Activated T-cell treated with anti-CD3 and anti-CD28 coated beads, Interleukin-2, amount 50 U/mL, for 4 hours (primary cell): Measurements from ENCODE around the gene ITPRIP. TPM values are rescaled to one million over a fixed set of nuclear protein-coding genes. Genes with fewer than 3 reads are reported as not detected.
A peak's percentile ranks its signal among the peaks of the same experiment; 100 is the strongest.

Experiments
- ATAC-seq, 2 donors: fragments of 200-7000 bp; cut with Tn5 transposase; one replicate each; pipeline ENCODE4 v1.10.0; 2021
- DNase-seq: peaks from one replicate; pipeline ENCODE4 v3.0.0-alpha.2; 2020
- H3K27me3 Mint-ChIP-seq: one replicate; pipeline ENCODE4 v1.8.0; 2021; ENCODE audit warnings: low read depth, mixed read lengths
- H3K36me3 Mint-ChIP-seq: one replicate; pipeline ENCODE4 v1.8.0; 2022; ENCODE audit warnings: mixed read lengths; ENCODE audit not compliant: insufficient read depth
- H3K4me1 Mint-ChIP-seq: one replicate; pipeline ENCODE4 v1.8.0; 2021; ENCODE audit warnings: low read depth, mixed read lengths
- H3K4me3 Mint-ChIP-seq: one replicate; pipeline ENCODE4 v1.8.0; 2021; ENCODE audit warnings: mild to moderate bottlenecking, moderate library complexity, mixed read lengths
- H3K9me3 Mint-ChIP-seq: one replicate; pipeline ENCODE4 v1.8.0; 2021; ENCODE audit warnings: mixed read lengths
- total RNA-seq, 3 donors: library from RNA; stranded (reverse); gene quantifications; one replicate each; pipeline ENCODE4 v1.2.1, GENCODE V29; 2021

Gene ITPRIP
- total RNA-seq, 3 donors from 2014 or later = 18.1 to 21.9 (median 19.5) TPM

DNA sequence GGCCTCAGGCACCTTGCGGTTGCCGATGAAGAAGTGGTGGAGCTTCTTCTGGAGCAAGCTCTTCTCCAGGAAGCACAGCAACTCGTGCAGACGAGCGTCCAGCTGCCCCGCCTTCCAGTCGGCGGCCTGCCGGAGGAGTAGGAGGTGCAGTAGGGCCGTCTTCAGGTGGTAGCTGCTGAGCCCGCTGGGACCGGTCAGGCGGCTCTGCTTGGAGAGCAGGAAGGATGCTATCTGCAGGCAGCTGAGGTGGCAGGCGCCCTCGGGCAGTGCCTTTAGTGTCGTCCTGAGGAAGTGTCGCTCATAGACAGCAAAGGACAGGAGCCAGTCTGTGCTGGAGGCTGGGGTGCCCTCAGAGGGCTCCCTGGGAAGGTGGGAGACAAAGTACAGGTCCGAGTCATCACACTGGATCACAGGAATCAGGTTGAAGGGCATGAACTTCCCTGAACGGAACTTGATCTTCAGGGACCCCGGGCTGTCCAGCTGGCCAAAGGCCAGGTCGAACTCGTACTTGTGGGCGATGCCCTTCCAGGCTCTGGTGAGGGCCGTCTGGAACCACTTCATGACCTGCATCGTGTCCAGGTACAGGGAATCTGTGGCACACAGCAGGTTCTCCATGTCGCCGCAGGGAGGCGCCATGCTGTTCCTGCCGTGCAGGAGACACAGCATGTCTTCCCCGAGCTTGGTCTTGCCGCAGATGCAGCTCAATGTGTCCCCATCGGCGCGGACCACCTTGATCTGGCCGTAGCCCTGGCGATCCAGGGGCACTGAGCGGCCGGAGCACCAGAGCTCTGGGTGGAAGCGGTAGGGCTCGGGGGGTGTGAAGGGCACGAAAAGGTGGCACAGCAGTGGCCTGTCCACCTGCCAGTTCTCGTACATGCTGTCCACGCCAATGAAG, 23.4 kb downstream of the ITPRIP start:
- Mint-ChIP-seq H3K4me1 (peaks cover 40% of the 10 kb centered on the region), H3K9me3 (no peaks in the 10 kb centered on the region), H3K36me3 (peaks cover 20% of the 10 kb centered on the region), H3K4me3 (no peak overlapping the region), H3K27me3 (no peaks in the 10 kb centered on the region)
- no peak for ATAC-seq
- DNase-seq = no peak

DNA sequence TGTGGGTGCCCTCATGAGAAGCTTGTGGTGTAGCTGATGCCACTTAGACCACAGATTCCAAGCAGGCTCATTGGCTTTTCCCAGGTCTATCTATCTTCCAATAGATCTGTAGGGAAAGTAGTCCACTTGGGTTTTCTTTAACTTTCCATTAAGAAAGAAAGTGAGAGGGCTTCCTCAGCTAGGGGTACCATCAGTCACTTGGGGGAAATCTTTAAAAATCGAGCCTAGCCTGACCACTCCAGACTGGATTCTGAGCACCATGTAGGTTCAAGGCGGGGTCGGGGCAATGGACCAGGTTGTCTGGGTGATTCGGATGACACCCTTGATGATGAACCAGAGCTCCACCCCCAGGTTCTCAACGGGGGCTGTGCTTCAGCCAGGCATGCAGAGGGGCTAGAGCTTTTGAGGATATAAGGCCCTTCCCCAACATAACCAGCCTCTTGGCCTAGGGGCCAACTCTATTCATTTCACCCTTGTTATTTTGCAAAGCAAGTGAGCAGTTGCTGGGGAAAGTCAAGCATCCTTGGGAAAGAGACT, 27.0 kb downstream of the ITPRIP start:
- DNase-seq = no peak
- H3K27me3 Mint-ChIP-seq = no peaks in the 10 kb centered on the region
- no peaks in the 10 kb centered on the region for H3K9me3 Mint-ChIP-seq
- ATAC-seq = no peak
- H3K4me3 Mint-ChIP-seq = no peak overlapping the region
- H3K4me1 Mint-ChIP-seq = peaks cover 47% of the 10 kb centered on the region
- peaks cover 20% of the 10 kb centered on the region for H3K36me3 Mint-ChIP-seq

DNA sequence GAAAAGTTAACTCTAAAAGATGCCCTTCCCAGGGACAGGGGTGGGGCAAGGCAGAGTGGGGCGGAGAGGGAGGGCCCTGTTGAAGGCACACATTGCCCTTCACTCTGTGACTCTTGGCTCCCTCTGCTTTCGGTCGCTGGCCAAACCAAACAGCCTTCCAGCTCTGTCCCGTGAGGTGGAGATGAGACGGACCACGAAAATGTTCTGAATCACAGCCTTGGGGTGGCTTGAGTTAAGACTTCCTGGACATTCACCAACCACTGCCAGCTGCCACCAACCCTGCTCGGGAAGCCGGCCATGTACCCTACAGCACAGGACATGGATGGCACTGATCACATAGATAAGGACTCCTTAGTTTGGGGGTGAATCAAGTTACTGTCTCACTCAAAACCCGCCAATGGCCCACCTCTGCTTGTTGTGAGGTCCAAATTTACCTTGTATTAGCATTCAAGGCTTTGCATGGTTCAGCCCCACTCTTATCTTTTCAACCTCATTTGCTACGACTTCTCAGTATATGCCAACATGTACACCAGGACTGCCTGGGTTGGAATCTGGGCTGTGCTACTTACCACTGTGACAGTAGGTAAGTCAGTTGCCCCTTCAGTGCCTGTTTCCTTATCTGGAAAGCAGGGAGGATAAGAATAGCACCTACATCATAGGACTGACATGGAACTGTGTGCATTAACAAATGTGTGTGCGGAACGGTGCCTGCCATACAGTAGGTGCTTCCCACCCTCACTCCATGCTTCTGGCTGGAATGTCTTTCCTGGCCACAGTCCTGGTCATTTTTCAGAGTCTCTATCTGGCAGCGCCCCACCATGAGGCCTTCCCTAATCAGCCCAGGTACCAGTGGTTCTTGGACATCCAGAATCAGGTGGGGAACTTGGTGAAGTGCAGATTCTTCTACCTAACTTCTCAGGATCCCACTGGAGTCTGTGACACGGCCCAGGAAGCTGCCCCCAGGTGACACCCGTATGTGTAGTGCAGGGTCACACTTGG, 28.0 kb downstream of the ITPRIP start:
- DNase-seq (no peak), ATAC-seq (no peak)
- no peaks in the 10 kb centered on the region for H3K27me3 Mint-ChIP-seq
- no peak overlapping the region for H3K4me3 Mint-ChIP-seq
- peaks cover 18% of the 10 kb centered on the region for H3K36me3 Mint-ChIP-seq
- H3K4me1 Mint-ChIP-seq = peaks cover 56% of the 10 kb centered on the region
- H3K9me3 Mint-ChIP-seq = no peaks in the 10 kb centered on the region

DNA sequence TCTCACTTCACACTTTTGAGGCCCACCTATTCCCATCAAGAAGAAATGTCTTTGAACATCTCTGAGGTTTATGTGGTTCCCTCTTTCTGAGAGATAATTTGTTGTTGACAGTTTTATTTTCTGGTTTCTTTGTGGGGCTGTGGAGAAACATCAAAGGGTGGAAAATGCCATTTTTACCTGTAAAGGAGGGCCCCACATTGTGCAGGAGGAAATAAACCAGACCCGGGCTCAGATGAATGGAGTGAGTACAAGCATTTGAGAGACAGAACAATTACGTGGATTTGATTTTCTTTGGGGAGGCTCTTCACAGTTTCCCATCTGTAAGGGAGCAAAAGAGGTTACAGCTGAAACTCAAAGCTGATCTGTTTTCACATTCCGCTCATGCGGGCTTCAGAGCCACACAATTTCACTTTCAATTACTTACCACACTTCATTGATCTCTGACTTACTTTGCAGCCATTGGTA, 29.8 kb downstream of the ITPRIP start:
- ATAC-seq = peak; percentile 73 to 78
- H3K4me3 Mint-ChIP-seq = peak overlapping the region; percentile 19
- H3K27me3 Mint-ChIP-seq = no peaks in the 10 kb centered on the region
- no peaks in the 10 kb centered on the region for H3K9me3 Mint-ChIP-seq
- H3K36me3 Mint-ChIP-seq = peaks cover 14% of the 10 kb centered on the region
- peaks cover 71% of the 10 kb centered on the region for H3K4me1 Mint-ChIP-seq
- DNase-seq = no peak

DNA sequence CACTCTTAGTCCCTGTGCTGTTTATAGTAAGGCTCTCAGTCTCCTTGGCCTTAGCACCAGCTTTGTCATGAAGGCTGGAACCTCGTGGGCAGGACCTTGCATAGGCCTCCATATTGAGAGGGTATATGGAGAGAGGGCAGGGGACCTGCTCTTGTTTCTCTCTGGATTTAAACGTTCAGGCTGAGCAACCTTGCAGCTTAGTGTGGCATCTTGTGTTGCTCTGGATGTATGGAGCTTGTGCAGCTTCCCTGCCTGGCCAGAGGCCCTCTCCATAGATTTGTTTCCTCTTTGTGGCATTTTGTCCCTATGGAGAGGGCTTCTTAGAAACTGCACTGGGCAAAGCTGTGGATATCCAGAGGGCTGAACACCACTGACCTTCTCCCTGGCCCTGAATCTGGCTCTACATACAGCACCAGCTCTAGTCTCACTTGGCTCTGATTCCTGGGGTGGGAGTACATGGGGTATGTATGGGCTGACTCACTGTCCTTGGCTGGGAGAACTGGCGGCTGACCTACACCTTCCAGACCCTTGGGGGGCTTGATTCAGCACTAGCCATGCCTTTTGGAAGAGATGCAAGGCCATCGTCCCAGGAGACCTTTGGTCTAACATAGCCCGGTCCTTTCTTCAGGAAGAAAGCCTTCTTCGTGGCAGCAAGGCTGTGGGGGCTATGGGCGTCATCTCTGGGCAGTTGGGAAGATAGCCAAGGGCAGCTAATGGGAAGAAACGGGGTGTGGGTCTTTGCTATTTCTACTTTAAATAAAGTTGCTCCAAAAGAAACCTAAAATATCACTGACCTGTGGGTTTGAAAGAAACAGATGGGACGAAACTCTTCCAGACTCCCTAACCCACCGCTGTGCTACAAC, 30.5 kb downstream of the ITPRIP start:
- DNase-seq = no peak
- peaks cover 75% of the 10 kb centered on the region for H3K4me1 Mint-ChIP-seq
- no peaks in the 10 kb centered on the region for H3K27me3 Mint-ChIP-seq
- H3K4me3 Mint-ChIP-seq = no peak overlapping the region
- H3K9me3 Mint-ChIP-seq = no peaks in the 10 kb centered on the region
- peaks cover 11% of the 10 kb centered on the region for H3K36me3 Mint-ChIP-seq
- ATAC-seq = no peak

DNA sequence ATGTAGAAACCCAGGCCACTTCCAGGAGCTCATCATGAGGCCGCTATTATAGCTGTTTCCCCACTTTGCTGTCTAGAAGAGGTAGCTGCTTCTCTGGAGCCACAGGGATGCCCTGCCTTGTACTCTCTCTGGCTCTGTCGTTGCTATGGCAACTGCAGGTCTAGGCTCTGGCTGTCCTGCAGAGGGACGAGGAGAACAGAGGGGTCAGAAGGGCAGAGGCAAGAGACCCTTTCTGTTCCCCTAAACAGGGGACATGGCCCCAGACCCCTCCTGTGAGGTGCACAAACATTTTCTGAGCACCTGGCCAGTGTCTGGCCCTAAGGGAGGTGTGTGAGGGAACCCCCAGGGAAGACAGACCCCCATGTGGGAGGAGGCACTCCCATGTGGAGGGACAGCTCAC, 31.4 kb downstream of the ITPRIP start:
- no peak for DNase-seq
- Mint-ChIP-seq H3K36me3 (peaks cover 6% of the 10 kb centered on the region), H3K4me1 (peaks cover 70% of the 10 kb centered on the region), H3K27me3 (no peaks in the 10 kb centered on the region), H3K9me3 (peaks cover 2% of the 10 kb centered on the region), H3K4me3 (no peak overlapping the region)
- no peak for ATAC-seq

DNA sequence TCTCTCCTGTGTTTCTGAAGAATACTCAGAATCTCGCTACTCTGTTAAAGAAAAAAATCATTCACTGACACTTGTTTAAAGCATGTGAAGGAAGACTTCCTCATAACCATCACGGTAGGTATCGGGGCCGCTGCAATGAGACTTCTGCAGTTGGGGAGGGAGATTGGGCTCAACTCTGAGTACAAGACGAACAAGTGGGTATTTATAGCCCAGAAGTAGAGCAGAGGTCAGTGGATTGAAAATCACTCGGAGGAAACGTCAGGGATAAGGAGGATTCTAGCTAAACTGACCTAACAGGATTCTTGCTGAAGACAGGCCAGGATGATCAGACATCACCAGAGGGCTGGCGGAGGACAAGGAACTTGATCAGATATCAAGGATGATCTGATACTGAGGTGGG, 33.3 kb downstream of the ITPRIP start:
- ATAC-seq (no peak), DNase-seq (no peak)
- Mint-ChIP-seq H3K27me3 (no peaks in the 10 kb centered on the region), H3K4me3 (no peak overlapping the region), H3K9me3 (peaks cover 4% of the 10 kb centered on the region), H3K36me3 (no peaks in the 10 kb centered on the region), H3K4me1 (peaks cover 76% of the 10 kb centered on the region)

DNA sequence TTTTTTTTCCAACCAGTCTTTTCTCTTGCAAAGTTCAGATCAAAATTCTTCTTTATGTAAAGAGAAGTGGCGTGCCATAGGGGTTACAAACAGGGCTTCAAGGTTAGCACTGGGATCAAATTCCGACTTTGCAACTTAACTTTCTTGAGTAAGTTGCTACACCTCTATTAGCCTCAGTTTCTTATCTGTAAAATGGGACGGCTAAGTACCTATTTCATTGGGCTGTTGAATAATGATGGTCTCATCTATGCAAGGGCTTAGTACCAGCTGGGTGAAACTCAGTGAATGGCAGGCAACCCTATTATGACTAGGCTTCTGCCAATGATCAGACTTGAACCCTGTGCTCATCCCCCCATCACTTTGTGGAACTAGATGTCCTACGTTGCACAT, 33.9 kb downstream of the ITPRIP start:
- Mint-ChIP-seq H3K36me3 (no peaks in the 10 kb centered on the region), H3K4me3 (no peak overlapping the region), H3K9me3 (peaks cover 4% of the 10 kb centered on the region), H3K27me3 (no peaks in the 10 kb centered on the region), H3K4me1 (peaks cover 72% of the 10 kb centered on the region)
- DNase-seq (no peak), ATAC-seq (no peak)

DNA sequence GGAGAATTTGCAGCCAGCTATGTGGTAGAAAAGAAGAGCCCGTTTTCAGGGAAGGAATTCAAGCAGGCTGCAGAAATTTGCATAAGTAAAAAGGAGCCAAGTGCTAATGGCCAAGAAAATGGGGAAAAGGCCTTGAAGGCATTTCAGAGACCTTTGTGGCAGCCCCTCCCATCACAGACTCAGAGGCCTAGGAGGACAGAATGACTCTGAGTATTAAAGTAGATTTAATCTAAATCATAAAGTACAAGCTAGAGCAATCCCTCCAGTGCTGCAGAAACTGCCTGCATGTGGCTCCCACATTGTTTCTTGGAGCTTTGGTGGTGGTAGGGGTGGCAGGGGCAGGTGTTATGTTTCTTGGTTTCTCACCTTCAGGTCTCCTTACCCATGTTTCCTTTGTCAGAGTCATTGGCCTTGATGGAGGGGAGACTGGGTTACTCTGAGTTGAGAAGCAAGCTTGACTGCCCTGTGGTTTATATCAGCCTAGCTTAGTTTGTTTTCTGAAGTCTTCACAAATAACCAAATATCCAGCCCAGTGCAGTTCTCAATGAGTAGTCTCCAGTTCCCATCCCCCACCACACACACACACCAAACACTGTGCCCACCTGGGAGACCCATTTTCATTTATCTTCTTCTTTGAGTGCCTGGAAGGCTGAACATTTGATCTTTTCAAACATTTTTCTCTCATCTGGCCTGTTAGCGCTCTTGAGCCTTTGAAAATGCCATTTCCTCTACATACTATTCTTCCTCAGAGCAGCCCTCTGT, 34.5 kb downstream of the ITPRIP start:
- Mint-ChIP-seq H3K27me3 (peaks cover 4% of the 10 kb centered on the region), H3K4me1 (peaks cover 69% of the 10 kb centered on the region), H3K36me3 (no peaks in the 10 kb centered on the region), H3K4me3 (no peak overlapping the region), H3K9me3 (peaks cover 4% of the 10 kb centered on the region)
- DNase-seq (no peak), ATAC-seq (no peak)

DNA sequence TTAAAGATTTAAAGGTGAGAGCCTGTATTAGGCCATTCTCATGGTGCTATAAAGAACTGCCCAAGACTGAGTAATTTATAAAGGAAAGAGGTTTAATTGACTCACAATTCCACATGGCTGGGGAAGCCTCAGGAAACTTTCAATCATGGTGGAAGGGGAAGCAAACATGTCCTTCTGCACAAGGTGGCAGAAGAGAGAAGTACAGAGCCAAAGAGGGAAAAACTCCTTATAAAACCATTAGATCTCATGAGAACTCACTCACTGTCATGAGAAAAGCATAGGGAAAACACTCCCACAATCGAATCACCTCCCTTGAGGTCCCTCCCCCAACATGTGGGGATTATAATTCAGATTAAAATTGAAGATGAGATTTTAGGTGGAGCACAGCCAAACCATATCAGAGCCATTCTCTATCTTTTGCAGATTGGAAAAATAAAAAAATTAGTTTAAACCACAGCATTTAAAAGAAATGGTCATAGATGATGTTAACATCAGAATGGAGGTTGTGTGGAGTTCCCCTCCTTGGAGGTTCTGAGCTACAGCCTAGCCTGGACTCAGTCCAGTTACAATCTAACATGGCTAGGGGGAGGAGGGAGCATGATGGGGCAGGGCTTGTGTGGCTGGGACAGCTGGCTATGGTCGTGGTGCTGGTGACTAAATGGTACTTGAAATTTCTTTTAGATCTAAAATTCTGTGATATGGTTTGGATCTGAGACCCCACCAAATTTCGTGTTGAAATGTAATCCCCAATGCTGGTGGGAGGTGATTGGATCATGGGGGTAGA, 36.2 kb downstream of the ITPRIP start:
- H3K36me3 Mint-ChIP-seq = no peaks in the 10 kb centered on the region
- DNase-seq = no peak
- H3K9me3 Mint-ChIP-seq = peaks cover 4% of the 10 kb centered on the region
- ATAC-seq = no peak
- peaks cover 4% of the 10 kb centered on the region for H3K27me3 Mint-ChIP-seq
- H3K4me3 Mint-ChIP-seq = no peak overlapping the region
- peaks cover 52% of the 10 kb centered on the region for H3K4me1 Mint-ChIP-seq

DNA sequence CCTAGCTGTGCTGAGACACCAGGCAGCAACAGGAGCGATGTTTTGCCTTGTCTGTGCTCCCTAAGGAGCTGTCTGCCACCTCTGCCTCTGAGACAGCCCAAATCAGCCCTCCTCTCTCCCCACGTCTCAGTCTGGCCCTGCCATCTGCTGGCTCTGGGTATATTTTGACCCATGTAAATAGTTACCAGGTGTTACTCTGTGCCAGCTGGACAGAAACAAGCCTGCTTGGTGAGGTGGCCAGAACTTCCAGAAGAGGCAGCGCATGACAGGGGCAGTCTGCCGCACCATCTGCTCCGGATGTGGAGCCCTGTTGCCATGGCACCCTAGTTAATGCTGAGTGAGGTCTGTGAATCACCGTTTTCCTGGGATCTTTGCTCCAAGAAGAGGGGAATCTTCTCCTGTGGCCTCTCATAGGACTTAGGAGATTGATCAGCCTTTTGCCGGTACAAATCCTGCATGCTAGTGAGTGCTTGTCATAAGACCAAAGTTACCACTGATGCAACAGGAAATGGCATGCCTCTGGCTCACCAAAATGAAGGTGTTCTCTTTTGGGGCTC, 37.5 kb downstream of the ITPRIP start:
- ATAC-seq = peak; percentile 38 to 39
- Mint-ChIP-seq H3K36me3 (no peaks in the 10 kb centered on the region), H3K4me3 (peak overlapping the region; percentile 46), H3K9me3 (peaks cover 4% of the 10 kb centered on the region), H3K4me1 (peaks cover 40% of the 10 kb centered on the region), H3K27me3 (peaks cover 4% of the 10 kb centered on the region)
- no peak for DNase-seq

DNA sequence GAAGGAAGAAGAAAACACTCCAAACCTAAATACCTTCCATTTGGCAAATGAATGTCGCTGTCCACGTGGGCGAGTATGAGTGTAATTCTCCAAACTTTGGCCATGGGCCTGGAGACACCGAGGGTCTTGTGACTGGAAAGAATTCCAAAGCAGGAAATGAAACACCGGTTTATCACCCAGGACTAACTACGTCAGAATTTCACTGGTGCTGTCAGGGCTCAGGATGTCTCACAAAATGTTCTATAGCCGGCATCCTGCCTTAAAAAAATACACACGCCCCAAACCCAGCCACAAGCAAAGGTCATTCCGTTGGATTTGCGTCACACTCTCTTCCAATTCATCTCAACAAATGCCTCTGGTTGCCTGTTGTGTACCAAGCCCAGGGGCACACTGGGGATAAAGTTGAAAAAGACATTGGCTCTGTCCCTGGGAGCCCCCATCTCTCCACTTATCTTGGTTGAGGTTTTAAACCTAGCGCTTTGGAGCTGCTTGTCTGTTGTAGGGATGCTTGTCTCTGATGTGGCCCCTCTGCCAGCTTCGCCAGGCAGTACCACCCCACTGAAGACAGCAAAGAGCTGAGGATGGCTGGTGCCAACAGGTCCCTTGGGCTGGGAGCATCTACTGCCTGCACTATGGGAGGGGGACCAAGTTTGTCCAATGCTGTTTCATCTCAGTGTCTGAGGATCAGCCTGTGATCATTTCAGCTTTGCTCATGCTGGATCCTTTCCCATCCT, 38.1 kb downstream of the ITPRIP start:
- Mint-ChIP-seq H3K27me3 (peaks cover 4% of the 10 kb centered on the region), H3K4me1 (peaks cover 35% of the 10 kb centered on the region), H3K9me3 (peaks cover 4% of the 10 kb centered on the region), H3K4me3 (no peak overlapping the region), H3K36me3 (no peaks in the 10 kb centered on the region)
- no peak for DNase-seq
- ATAC-seq = peak in 1 of 2 donors; percentile 15
